NCI-H774 (cell line): ENCODE measurements around the gene IGSF8.
A peak's percentile ranks its signal among the peaks of the same experiment; 100 is the strongest.

ENCODE experiments used
- DNase-seq: peaks from one replicate; lab custom pipeline; 2025; lab: John Stamatoyannopoulos, UW

IGSF8 gene

DNA sequence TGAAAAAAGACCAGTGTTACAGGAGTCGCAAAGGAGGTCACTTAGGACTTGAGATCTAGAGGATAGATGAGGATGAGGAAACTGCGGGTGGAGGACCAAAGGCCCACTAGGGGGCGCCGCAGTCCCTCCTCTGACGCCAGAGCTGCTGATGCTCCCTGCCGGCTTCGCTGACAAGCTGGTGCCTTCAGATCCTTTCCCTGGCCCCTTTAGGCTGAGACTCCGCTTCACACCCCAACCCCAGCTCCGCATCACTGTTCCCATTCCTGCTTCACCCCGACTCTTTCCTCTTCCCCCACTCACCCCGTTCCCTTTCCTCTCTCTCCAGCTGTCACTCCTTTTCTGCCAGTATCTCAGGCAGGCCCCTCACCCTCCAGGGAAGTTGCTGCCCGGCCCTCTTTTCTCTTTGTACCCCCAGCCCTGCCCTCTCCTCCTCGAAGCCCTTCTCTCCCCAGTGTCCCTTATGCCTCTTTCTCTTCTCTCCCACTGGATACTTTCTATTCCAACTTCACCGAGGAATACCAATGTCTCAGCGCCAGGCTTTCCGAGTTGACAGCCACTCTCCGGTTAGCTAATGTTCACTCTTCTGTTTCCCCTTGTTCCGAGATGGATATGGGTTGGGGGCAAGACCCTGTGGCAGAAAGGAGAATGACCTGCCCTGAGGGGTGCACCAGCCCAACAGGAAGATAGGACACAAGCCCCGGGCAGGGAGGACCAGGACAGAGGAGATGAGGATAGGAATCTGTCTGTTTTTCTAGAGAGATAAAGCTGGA lies 12.5 kb downstream of the IGSF8 start:
- DNase-seq: peak; percentile 33

- DNase-seq: no peak
Observed at GRCh38 chr1:160084771-160085321, 13.6 kb downstream of the IGSF8 start.

DNA sequence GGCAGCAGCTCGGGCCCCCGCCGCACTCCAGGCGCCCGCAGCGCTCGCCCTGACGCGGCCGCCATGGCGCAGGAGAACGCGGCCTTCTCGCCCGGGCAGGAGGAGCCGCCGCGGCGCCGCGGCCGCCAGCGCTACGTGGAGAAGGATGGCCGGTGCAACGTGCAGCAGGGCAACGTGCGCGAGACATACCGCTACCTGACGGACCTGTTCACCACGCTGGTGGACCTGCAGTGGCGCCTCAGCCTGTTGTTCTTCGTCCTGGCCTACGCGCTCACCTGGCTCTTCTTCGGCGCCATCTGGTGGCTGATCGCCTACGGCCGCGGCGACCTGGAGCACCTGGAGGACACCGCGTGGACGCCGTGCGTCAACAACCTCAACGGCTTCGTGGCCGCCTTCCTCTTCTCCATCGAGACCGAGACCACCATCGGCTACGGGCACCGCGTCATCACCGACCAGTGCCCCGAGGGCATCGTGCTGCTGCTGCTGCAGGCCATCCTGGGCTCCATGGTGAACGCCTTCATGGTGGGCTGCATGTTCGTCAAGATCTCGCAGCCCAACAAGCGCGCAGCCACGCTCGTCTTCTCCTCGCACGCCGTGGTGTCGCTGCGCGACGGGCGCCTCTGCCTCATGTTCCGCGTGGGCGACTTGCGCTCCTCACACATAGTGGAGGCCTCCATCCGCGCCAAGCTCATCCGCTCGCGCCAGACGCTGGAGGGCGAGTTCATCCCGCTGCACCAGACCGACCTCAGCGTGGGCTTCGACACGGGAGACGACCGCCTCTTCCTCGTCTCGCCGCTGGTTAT lies 14.2 kb downstream of the IGSF8 start:
- DNase-seq: no peak

GRCh38 chr1:160082926-160083325 lies 15.5 kb downstream of the IGSF8 start:
- no peak for DNase-seq

- no peak for DNase-seq
Observed at GRCh38 chr1:160082487-160082886, 15.9 kb downstream of the IGSF8 start.

- DNase-seq: no peak
Observed at GRCh38 chr1:160081261-160081936, 17.0 kb downstream of the IGSF8 start, which contains the start of gene KCNJ9. TSS of gene KCNJ9 (plus strand) at chr1:160081538. CDS start at chr1:160084031, 2,493 bp downstream.

GRCh38 chr1:160080381-160081100 lies 17.9 kb downstream of the IGSF8 start:
- no peak for DNase-seq

GRCh38 chr1:160079448-160079847 lies 19.0 kb downstream of the IGSF8 start:
- no peak for DNase-seq

- DNase-seq: no peak
Observed at GRCh38 chr1:160078512-160079195, 19.8 kb downstream of the IGSF8 start.

DNA sequence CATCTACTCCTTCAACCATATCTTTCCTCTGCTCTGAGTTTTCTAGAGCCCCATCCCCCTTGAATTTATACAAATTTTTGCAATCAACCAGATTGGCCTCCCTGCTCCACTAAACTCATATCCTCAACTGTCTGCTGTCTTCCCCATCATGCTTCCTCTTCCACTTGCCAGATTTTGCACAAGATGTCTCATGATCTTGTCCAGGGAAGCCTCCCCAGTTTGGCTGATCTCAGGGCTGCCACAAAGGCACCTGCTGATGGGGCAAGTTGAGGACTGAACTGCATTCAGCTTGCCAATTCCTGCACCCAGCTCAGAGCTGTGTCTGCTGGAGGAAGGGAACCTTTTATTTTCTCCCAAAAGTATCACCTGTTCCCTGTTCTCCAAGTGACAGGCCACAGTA lies 20.9 kb downstream of the IGSF8 start:
- DNase-seq: no peak

DNA sequence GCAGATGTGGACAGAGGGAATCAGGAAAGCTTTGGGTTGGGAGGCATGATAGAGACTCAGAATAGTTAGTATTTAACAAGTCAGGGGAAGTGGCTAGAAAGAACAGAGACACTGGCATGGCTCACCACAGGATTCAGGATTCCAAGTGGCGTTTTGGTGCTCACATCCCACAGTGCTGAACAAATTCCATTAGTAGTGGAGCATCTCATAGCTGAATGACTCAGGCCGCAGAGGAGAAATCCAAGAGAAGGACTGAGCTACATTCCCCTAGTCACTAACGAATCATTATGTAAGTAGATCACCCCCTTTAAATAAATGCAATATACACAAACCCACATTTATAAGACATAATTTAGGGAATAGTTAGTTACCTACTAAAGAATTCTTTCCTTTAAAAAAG lies 22.1 kb downstream of the IGSF8 start:
- no peak for DNase-seq

DNA sequence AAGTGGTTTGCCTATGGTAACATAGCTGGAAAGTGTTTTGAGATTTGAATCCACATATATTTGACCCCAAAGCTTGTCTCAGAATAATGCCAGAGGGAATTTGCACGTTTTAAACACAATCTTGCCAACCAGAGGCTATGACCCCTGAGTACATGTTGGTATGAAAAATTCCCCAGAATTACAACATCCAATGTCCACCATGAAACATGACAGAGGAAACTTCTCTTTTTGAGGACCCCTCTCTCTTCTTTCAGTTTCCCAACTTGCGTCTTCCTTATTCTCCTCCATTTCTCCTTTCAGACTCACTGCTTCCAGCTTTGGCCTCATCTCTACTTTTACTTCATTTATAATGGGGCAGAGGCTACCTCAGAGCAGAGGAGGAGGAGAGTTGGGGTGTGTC lies 22.6 kb downstream of the IGSF8 start:
- DNase-seq: no peak

GRCh38 chr1:160074865-160075264 lies 23.6 kb downstream of the IGSF8 start:
- no peak for DNase-seq

GRCh38 chr1:160071289-160071688 lies 27.1 kb downstream of the IGSF8 start:
- no peak for DNase-seq

GRCh38 chr1:160070243-160071163 lies 27.9 kb downstream of the IGSF8 start:
- DNase-seq: peak; percentile 42

GRCh38 chr1:160069460-160070231 lies 28.8 kb downstream of the IGSF8 start, which contains the start of gene KCNJ10:
TSS of gene KCNJ10 (minus strand) at chr1:160070160. CDS start at chr1:160042532, 27,628 bp downstream.
- DNase-seq: no peak

DNA sequence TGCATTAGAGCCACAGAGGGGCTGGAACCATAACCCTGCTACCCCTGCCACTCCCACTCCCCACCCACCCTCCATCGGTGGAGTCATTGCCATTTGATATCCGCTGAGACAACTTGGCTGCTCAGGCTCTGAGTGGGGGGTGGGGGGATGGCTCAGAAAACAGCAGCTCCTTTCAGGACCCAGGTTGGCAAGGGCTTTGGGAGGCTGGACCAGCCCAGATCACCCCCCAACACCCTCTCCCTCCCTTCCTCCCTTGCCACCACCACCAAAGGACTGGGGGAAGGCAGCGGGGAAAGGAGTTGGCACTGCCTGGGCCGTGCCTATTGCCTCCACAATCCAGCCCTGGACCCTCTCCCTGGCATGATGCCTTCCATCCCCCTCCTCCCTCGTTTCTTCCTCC lies 30.2 kb downstream of the IGSF8 start:
- no peak for DNase-seq

- DNase-seq: no peak
Observed at GRCh38 chr1:160066829-160067745, 31.3 kb downstream of the IGSF8 start.
